GM20000 (cell line): Measurements from ENCODE around the gene CFAP43.

Source experiments
- DNase-seq: peaks from one replicate; pipeline ENCODE4 v3.0.0; 2012; ENCODE audit warnings: low spot score
- TF ChIP-seq, protein P1 (sequence below): IDR thresholded peaks from 2 replicates; pipeline ENCODE4 v1.5.1; 2012; ENCODE audit warnings: mild to moderate bottlenecking, control low read depth; ENCODE audit errors: extremely low read depth, missing control alignments

The CFAP43 gene

DNA sequence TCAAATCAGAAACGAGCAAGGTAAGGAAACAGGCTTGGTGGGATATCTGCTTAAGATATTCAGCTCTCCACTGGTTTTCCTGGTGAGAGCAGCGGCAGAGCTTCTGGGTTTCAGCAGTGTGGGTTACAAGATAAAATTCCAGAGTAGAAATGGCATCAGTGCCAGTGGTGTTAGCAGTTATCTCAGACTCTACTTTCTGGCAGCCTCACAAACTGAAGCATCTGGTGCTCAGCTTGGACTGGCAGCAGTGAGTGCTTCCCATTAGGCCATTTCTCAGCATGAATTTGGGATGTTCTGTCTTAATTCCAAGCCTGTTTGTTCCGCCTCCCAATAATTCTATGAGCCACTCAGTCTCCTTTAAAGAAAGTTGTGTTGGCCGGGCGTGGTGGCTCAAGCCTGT is 29.9 kb upstream of the CFAP43 start:
- DNase-seq, result no peak
- TF ChIP-seq, protein P1, sequence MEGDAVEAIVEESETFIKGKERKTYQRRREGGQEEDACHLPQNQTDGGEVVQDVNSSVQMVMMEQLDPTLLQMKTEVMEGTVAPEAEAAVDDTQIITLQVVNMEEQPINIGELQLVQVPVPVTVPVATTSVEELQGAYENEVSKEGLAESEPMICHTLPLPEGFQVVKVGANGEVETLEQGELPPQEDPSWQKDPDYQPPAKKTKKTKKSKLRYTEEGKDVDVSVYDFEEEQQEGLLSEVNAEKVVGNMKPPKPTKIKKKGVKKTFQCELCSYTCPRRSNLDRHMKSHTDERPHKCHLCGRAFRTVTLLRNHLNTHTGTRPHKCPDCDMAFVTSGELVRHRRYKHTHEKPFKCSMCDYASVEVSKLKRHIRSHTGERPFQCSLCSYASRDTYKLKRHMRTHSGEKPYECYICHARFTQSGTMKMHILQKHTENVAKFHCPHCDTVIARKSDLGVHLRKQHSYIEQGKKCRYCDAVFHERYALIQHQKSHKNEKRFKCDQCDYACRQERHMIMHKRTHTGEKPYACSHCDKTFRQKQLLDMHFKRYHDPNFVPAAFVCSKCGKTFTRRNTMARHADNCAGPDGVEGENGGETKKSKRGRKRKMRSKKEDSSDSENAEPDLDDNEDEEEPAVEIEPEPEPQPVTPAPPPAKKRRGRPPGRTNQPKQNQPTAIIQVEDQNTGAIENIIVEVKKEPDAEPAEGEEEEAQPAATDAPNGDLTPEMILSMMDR, result no peak

DNA sequence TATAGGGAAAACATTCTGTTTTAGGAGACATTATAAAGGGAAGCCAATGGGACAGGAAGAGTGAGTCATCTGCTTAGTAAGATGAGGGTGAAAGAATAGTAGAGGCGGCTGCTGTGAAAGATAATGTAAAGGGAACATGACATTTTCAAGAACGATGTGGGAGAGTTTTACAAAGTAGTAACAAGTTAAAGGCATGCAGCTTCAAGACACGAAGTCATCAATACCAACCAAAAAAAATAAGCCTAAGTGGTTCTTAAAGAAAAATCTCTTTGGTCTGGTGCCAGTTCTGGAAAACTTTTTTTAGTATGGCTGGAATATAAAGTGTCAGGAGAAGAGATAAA is 28.6 kb upstream of the CFAP43 start:
- DNase-seq, result no peak
- TF ChIP-seq, protein P1, result no peak

DNA sequence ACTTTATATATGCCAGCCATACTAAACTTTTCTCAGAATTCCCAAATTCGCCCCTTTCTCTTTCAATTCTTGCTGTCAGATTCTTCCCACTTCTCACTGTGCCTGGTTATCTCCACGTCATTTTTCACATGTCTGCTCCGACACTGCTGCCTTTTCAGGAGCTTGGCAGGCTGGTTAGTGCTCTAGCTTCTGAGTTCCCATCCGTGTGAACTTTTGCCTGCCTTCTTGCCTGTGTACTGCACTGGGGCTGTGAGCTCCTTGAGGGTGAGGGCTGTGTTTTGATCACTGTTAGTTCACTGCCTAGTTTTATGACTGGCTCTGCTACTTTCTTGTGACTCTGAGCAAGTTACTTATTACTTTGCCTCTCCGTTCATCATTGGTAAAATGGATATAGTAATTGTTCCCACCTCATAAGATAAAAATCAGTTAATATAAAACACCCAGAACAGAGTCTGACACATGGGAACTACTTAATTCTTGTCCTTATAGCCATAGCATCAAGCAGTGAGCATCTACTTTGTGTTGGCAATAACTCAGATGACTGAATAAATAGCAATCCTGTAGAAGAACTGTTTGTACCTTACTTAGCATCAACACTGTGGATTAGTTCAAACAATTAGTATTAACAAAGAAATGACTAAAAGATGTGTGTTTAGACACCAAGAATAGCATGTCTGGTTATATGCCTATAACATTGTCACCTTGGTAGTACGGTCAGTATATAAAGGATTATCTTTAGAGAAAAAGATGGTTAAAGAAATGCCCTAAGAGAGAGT is 28.0 kb upstream of the CFAP43 start:
- TF ChIP-seq, protein P1, result no peak
- DNase-seq, result no peak

DNA sequence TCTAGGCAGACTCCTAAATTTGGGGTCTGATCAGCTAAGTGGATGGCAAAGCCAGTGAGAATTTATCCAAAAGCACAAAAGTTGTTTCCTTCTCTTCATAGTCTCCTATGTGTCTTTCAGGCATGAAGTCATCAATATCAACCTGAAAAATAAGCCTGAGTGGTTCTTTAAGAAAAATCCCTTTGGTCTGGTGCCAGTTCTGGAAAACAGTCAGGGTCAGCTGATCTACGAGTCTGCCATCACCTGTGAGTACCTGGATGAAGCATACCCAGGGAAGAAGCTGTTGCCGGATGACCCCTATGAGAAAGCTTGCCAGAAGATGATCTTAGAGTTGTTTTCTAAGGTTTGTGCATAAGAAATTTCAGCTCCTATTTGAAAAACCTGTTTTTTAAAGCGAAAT is 27.3 kb upstream of the CFAP43 start:
- TF ChIP-seq, protein P1, result no peak
- no peak for DNase-seq

DNA sequence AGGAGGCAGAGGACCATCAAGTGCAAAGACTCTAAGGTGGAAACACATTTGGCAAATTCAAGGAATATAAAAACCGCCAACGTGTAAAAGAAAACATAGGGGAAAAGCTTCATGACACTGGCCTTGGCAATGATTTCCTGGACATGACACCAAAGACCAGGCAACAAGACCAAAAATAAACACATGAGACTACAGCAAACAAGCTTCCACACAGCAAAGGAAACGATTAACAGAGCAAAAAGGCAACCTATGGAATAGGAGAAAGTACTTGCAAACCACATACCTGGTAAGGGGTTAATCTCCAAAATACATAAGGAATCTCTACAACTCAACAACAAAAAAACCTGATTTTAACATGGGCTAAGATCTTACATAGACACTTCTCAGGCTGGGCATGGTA is 26.0 kb upstream of the CFAP43 start:
- no peak for DNase-seq
- TF ChIP-seq, protein P1, result no peak

DNA sequence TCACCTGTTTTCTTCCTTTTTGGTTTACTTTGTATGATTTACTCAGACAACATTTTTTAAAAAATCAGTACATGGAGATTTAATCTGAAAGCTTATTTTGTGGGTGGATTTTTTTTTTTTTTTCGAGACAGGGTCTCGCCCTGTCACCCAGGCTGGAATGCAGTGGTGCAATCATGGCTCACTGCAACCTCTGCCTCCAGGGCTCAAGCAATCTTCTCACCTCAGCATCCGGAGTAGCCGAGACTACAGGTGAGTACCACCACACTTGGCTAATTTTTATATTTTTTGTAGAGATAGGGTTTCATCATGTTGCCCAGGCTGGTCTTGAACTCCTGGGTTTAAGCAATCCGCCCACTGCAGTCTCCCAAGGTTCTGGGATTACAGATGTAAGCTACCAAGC is 25.1 kb upstream of the CFAP43 start:
- DNase-seq, result no peak
- TF ChIP-seq, protein P1, result no peak

DNA sequence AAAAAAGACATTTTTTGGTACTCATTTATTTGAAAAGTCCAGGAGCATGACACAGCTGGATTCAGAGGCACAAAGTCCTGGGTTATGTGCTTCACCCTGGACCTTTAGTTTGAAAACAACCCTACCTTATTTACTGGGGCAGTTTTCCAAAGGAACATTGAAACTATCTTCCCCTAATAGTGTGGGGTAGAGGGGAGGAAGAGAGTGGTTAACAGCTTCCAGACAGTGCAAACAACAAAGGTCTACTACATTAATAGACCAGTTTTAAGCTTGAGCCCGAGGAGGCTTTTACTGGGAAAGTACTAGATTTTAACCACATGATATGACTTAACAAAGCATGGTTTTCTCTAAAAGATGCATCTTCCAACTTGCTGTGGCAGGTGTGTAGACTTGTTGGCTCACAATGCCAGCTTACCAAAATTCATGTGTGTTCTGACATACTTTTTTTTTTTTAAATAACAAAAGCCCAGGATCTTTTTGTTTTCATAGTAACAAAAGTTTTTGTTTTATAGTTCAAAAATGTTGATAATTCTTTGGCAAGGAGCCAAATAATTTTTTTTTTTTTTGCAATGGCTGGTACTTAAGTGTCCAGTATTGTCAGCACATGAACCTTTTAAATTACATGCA is 24.3 kb upstream of the CFAP43 start:
- TF ChIP-seq, protein P1, result no peak
- DNase-seq, result no peak
